ENCODE data around the gene TRIM38.
"Not testable (repeated sequence)": the region's sequence is repeated elsewhere in the genome, so short reads cannot be mapped to it uniquely, and the experiment has no call there.

Gene TRIM38

DNA sequence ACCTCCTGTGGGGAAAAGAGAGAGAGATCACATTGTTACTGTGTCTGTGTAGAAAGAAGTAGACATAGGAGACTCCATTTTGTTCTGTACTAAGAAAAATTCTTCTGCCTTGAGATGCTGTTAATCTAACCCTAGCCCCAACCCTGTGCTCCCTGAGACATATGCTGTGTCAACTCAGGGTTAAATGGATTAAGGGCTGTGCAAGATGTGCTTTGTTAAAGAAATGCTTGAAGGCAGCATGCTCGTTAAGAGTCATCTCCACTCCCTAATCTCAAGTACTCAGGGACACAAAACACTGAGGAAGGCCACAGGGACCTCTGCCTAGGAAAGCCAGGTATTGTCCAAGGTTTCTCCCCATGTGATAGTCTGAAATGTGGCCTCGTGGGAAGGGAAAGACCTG lies 36.6 kb downstream of the TRIM38 start:
- not testable (repeated sequence) for H3K27me3 ChIP-seq (ENCODE audit: control insufficient read depth, insufficient read depth, low read length); H3K36me3 ChIP-seq (ENCODE audit: insufficient read depth, low read length); H3K9ac ChIP-seq (ENCODE audit: low read depth, low read length); H3K4me2 ChIP-seq (ENCODE audit: low read length); H3K4me3 ChIP-seq (ENCODE audit: low read length); H3K4me1 ChIP-seq (ENCODE audit: control insufficient read depth, insufficient read depth, low read length); H3K9me3 ChIP-seq (replicated peaks; ENCODE audit: low read length)

DNA sequence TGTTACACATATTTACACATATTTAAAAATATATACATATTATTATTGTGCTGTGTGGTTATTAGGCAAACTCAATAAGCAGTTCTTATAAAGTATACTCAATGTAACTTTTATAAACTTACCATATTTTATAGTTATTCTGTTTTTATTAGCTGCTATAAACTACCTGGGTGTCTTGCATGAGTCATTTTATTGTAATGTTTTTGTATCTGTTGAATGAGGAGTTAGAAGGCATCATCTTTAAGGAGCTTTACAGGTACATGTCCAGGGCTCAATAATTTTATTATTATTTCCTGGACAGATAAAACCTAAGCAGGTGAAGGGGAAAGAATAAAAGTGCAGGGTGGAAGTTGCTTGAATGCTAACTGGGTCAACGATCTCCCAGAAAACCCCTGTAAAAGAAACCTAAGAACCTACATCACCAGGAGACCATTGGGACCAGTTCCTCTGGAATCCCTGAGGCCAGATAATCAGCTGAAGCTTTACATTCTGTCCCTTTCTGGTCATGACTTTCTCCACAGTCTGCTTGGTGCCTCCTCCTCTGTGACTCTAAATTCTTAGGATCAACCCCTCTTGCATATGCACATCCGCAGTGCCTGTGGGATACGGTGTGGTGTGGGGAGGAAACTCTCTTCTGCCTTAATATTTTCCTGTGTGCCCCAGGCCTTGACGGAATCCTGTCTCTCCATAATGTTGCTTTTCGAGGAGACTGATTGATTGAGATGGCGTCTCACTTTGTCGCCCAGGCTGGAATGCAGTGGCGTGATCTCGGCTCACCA lies 38.0 kb downstream of the TRIM38 start:
- no peak overlapping the region for H3K9ac ChIP-seq (ENCODE audit: low read depth, low read length)
- no peaks in the 10 kb centered on the region for H3K4me1 ChIP-seq (ENCODE audit: control insufficient read depth, insufficient read depth, low read length)
- H3K4me2 ChIP-seq (ENCODE audit: low read length) = no peak overlapping the region
- H3K9me3 ChIP-seq (replicated peaks; ENCODE audit: low read length) = no peaks in the 10 kb centered on the region
- no peaks in the 10 kb centered on the region for H3K36me3 ChIP-seq (ENCODE audit: insufficient read depth, low read length)
- no peak overlapping the region for H3K4me3 ChIP-seq (ENCODE audit: low read length)
- H3K27me3 ChIP-seq (ENCODE audit: control insufficient read depth, insufficient read depth, low read length) = no peaks in the 10 kb centered on the region

DNA sequence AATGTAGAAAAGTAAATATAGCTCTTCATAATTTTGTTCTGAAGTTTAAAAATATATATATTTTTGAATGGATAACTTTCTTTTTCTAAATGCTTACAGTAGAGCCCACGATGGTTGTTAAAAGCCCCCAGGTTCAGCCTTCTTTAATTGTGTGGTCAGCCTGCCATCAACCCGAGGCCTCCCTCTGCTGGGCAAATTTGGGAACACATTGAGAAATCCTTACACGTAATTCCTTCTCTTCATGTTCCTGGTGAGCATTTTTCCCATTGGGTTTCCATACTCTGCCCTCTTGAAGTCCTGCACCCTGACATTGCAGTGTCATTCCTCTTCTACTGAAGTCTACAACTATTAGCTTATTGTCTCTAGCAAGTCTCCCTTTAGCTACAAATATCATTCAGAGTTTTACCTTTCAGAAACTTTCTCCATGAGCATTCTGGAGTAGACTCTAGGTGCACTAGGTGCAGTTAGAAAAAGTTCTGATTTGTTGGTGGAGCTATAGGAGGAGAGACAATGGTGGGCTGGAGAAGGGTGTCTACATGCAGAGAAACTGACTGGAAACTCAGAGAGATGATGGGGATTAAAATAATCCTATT lies 40.6 kb downstream of the TRIM38 start:
- Histone ChIP-seq H3K9ac (ENCODE audit: low read depth, low read length) (no peak overlapping the region), H3K9me3 (replicated peaks; ENCODE audit: low read length) (no peaks in the 10 kb centered on the region), H3K4me1 (ENCODE audit: control insufficient read depth, insufficient read depth, low read length) (no peaks in the 10 kb centered on the region), H3K27me3 (ENCODE audit: control insufficient read depth, insufficient read depth, low read length) (no peaks in the 10 kb centered on the region), H3K4me3 (ENCODE audit: low read length) (no peak overlapping the region), H3K4me2 (ENCODE audit: low read length) (no peak overlapping the region), H3K36me3 (ENCODE audit: insufficient read depth, low read length) (no peaks in the 10 kb centered on the region)

- Histone ChIP-seq H3K36me3 (ENCODE audit: insufficient read depth, low read length) (no peaks in the 10 kb centered on the region), H3K4me2 (ENCODE audit: low read length) (no peak overlapping the region), H3K9ac (ENCODE audit: low read depth, low read length) (no peak overlapping the region), H3K4me3 (ENCODE audit: low read length) (no peak overlapping the region), H3K27me3 (ENCODE audit: control insufficient read depth, insufficient read depth, low read length) (no peaks in the 10 kb centered on the region), H3K4me1 (ENCODE audit: control insufficient read depth, insufficient read depth, low read length) (no peaks in the 10 kb centered on the region), H3K9me3 (replicated peaks; ENCODE audit: low read length) (no peaks in the 10 kb centered on the region)
Measured at GRCh38 chr6:26006086-26006939, 43.7 kb downstream of the TRIM38 start.

DNA sequence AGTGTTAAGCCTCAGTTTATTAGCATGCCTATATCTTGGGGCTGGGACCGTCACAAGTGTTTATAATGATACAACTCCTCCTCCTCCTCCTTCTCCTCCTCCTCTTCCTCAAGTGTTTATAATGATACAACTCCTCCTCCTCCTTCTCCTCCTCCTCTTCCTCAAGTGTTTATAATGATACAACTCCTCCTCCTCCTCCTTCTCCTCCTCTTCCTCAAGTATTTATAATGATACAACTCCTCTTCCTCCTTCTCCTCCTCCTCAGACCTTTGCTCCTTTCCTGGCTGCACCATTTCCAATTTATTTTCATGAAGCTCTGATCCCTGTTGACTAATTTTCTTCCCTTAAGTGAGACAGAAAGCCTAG lies 44.3 kb downstream of the TRIM38 start:
- not testable (repeated sequence) for H3K36me3 ChIP-seq (ENCODE audit: insufficient read depth, low read length); H3K27me3 ChIP-seq (ENCODE audit: control insufficient read depth, insufficient read depth, low read length); H3K9me3 ChIP-seq (replicated peaks; ENCODE audit: low read length); H3K9ac ChIP-seq (ENCODE audit: low read depth, low read length); H3K4me2 ChIP-seq (ENCODE audit: low read length); H3K4me1 ChIP-seq (ENCODE audit: control insufficient read depth, insufficient read depth, low read length); H3K4me3 ChIP-seq (ENCODE audit: low read length)

DNA sequence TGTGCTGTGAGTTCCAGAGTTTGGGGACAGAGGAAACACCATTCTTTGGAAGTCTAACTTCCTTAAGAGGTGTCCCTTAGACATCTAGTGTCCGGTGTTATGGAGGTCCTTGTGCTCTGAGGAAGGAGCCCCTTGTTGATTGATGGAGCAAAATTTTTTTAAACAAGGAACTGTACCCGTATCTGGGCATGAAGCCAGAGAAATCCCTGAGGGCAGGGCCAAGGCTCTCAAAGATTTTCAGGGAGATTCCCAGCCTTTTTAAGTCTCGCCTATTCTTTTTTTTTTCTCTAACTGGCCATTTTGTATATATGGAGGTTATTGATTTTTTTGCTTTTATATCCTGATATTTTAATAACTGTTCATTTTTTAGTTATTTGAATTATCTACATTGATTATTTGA lies 45.9 kb downstream of the TRIM38 start:
- no peak overlapping the region for H3K4me3 ChIP-seq (ENCODE audit: low read length)
- H3K9me3 ChIP-seq (replicated peaks; ENCODE audit: low read length) = no peaks in the 10 kb centered on the region

DNA sequence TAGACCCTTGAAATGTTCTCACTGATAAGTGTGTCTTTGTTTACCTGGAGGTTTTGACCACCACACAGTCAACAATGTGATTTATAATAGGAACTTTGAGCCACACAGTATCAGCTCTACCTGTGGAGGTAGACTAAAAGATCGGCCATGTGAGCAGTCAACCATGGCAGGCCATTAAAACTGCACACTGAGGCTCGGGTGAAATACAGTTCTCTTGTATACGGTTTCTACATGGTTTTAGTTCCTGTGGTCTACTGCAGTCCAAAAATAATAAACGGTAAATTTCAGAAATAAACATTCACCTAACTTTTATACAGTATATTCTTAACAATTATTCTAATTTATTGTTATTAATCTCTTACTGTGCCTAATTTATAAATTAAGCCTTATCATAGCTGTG lies 47.2 kb downstream of the TRIM38 start:
- no peak overlapping the region for H3K9ac ChIP-seq (ENCODE audit: low read depth, low read length)
- no peaks in the 10 kb centered on the region for H3K36me3 ChIP-seq (ENCODE audit: insufficient read depth, low read length)
- H3K4me1 ChIP-seq (ENCODE audit: control insufficient read depth, insufficient read depth, low read length) = no peaks in the 10 kb centered on the region
- H3K9me3 ChIP-seq (replicated peaks; ENCODE audit: low read length) = no peaks in the 10 kb centered on the region
- no peak overlapping the region for H3K4me3 ChIP-seq (ENCODE audit: low read length)
- H3K4me2 ChIP-seq (ENCODE audit: low read length) = no peak overlapping the region
- H3K27me3 ChIP-seq (ENCODE audit: control insufficient read depth, insufficient read depth, low read length) = no peaks in the 10 kb centered on the region

More for the DNA sequence above, 45.9 kb downstream of the TRIM38 start:
- Histone ChIP-seq H3K27me3 (ENCODE audit: control insufficient read depth, insufficient read depth, low read length) (no peaks in the 10 kb centered on the region), H3K9ac (ENCODE audit: low read depth, low read length) (no peak overlapping the region), H3K4me2 (ENCODE audit: low read length) (no peak overlapping the region), H3K36me3 (ENCODE audit: insufficient read depth, low read length) (no peaks in the 10 kb centered on the region), H3K4me1 (ENCODE audit: control insufficient read depth, insufficient read depth, low read length) (no peaks in the 10 kb centered on the region)

GRCh38 chr6:26012061-26012460 lies 49.5 kb downstream of the TRIM38 start:
- H3K9me3 ChIP-seq (replicated peaks; ENCODE audit: low read length) = no peaks in the 10 kb centered on the region
- H3K27me3 ChIP-seq (ENCODE audit: control insufficient read depth, insufficient read depth, low read length) = no peaks in the 10 kb centered on the region
- H3K4me2 ChIP-seq (ENCODE audit: low read length) = no peak overlapping the region
- H3K36me3 ChIP-seq (ENCODE audit: insufficient read depth, low read length) = no peaks in the 10 kb centered on the region
- H3K9ac ChIP-seq (ENCODE audit: low read depth, low read length) = no peak overlapping the region
- no peaks in the 10 kb centered on the region for H3K4me1 ChIP-seq (ENCODE audit: control insufficient read depth, insufficient read depth, low read length)
- H3K4me3 ChIP-seq (ENCODE audit: low read length) = no peak overlapping the region

- H3K9ac ChIP-seq (ENCODE audit: low read depth, low read length); H3K4me2 ChIP-seq (ENCODE audit: low read length); H3K27me3 ChIP-seq (ENCODE audit: control insufficient read depth, insufficient read depth, low read length); H3K36me3 ChIP-seq (ENCODE audit: insufficient read depth, low read length); H3K9me3 ChIP-seq (replicated peaks; ENCODE audit: low read length); H3K4me3 ChIP-seq (ENCODE audit: low read length); H3K4me1 ChIP-seq (ENCODE audit: control insufficient read depth, insufficient read depth, low read length): not testable (repeated sequence)
Measured at GRCh38 chr6:26014386-26014785, 51.8 kb downstream of the TRIM38 start.

DNA sequence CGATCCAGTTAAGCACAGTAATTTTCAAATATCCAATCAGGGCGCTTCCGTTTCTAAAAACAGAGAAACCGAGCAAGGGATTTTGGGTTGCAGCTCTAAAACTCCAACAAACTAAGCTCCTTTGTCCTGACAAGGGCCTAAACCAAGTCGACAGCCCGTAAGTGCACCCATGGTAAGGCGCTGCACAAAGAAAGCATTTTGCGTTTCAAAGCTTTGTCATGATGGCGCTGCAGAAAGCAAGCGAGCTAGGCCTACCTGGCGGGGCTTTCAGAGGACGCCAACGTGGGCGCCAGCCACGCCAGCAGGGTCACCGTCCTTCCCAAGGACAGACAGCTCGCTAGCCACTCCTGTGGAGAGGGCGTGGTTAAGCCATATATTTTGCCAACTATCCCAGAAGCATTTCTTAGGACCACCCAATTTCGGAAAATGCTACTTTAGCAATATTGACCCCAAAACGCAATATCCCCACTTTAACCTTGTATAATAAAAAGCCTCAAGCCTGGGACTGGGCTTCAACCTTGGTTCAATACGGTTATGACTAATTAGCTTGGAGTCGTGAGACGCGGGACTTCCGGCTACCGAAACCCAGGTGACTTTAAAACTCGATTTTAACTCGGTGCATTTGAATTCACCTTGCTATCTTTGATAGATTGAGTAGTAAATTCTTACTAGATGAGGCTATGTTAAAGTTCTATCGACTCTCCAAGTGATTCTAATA lies 53.8 kb downstream of the TRIM38 start:
- Histone ChIP-seq H3K4me2 (ENCODE audit: low read length) (no peak overlapping the region), H3K4me3 (ENCODE audit: low read length) (no peak overlapping the region), H3K27me3 (ENCODE audit: control insufficient read depth, insufficient read depth, low read length) (no peaks in the 10 kb centered on the region), H3K4me1 (ENCODE audit: control insufficient read depth, insufficient read depth, low read length) (peaks cover 11% of the 10 kb centered on the region), H3K9me3 (replicated peaks; ENCODE audit: low read length) (no peaks in the 10 kb centered on the region), H3K9ac (ENCODE audit: low read depth, low read length) (no peak overlapping the region), H3K36me3 (ENCODE audit: insufficient read depth, low read length) (no peaks in the 10 kb centered on the region)

DNA sequence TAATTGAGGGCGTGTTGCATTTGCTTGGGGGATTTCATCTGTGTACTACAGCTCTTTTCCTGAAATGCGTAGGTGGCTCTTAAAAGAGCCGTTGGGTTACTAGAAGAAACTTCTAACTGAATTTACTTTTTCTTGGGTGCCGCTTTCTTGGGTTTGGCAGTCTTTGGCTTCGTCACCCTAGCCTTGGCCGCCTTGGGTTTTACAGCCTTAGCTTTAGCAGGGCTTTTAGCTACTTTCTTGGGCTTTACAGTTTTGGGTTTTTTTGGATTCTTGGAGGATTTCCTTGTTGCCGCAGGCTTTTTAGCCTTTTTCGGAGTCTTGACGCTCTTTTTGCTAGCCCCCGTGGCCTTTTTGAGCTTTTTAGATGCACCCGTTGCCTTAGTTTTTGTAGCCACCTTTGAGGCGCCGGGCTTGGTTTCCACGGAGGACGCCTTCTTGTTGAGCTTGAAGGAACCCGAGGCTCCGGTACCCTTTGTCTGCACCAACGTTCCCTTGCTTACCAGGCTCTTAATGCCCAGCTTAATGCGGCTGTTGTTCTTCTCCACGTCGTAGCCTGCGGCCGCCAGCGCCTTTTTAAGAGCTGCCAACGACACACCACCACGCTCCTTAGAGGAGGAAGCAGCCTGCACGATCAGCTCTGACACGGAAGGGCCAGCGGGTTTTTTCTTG lies 54.5 kb downstream of the TRIM38 start:
- H3K9ac ChIP-seq (ENCODE audit: low read depth, low read length) = peak overlapping the region; percentile 24
- peaks cover 15% of the 10 kb centered on the region for H3K4me1 ChIP-seq (ENCODE audit: control insufficient read depth, insufficient read depth, low read length)
- no peaks in the 10 kb centered on the region for H3K9me3 ChIP-seq (replicated peaks; ENCODE audit: low read length)
- no peaks in the 10 kb centered on the region for H3K36me3 ChIP-seq (ENCODE audit: insufficient read depth, low read length)
- peak overlapping the region; percentile 61 for H3K4me3 ChIP-seq (ENCODE audit: low read length)
- H3K4me2 ChIP-seq (ENCODE audit: low read length) = peak overlapping the region; percentile 80
- no peaks in the 10 kb centered on the region for H3K27me3 ChIP-seq (ENCODE audit: control insufficient read depth, insufficient read depth, low read length)
